GM23338 (cell line): ENCODE measurements around the gene TYW3. TPM values are rescaled to one million over a fixed set of nuclear protein-coding genes. Genes with fewer than 3 reads are reported as not detected.

Experiments used
- ATAC-seq: fragments of 200-7000 bp; cut with Tn5 transposase; 3 replicates; pipeline ENCODE4 v1.9.1; 2020
- DNase-seq: peaks from one replicate; pipeline ENCODE4 v3.0.0-alpha.2; 2015; ENCODE audit warnings: low spot score
- H2AFZ ChIP-seq: fragments of 200-600 bp; sonication (generic); 2 replicates; pipeline ENCODE4 v1.8.0; 2016; ENCODE audit warnings: antibody characterized with exemption, mild to moderate bottlenecking, moderate library complexity
- H3F3A ChIP-seq: fragments of 200-600 bp; sonication (generic); replicated peaks from 2 replicates; pipeline ENCODE4 v1.8.0; 2017; ENCODE audit warnings: antibody characterized with exemption, mixed run types, low read depth
- H3K27ac ChIP-seq: fragments of 200-600 bp; sonication (generic); 2 replicates; pipeline ENCODE4 v1.6.1; 2016; ENCODE audit warnings: low read depth
- H3K27me3 ChIP-seq: fragments of 200-600 bp; sonication (generic); 2 replicates; pipeline ENCODE4 v1.8.0; 2016; ENCODE audit warnings: mild to moderate bottlenecking, mixed run types, moderate library complexity; ENCODE audit not compliant: insufficient read depth
- H3K36me3 ChIP-seq: fragments of 200-600 bp; sonication (generic); 2 replicates; pipeline ENCODE4 v1.8.0; 2016; ENCODE audit warnings: mild to moderate bottlenecking; ENCODE audit not compliant: insufficient read depth
- H3K4me1 ChIP-seq: fragments of 200-600 bp; sonication (generic); 2 replicates; pipeline ENCODE4 v1.8.0; 2016; ENCODE audit warnings: mild to moderate bottlenecking, moderate library complexity; ENCODE audit not compliant: insufficient read depth
- H3K4me2 ChIP-seq: fragments of 200-600 bp; sonication (generic); 2 replicates; pipeline ENCODE4 v1.7.1; 2017; ENCODE audit warnings: mixed run types
- H3K4me3 ChIP-seq: fragments of 200-600 bp; sonication (generic); 2 replicates; pipeline ENCODE4 v1.6.1; 2016; ENCODE audit warnings: mixed run types
- H3K79me2 ChIP-seq: fragments of 200-600 bp; sonication (generic); replicated peaks from 2 replicates; pipeline ENCODE4 v1.8.0; 2017; ENCODE audit warnings: mild to moderate bottlenecking; ENCODE audit not compliant: insufficient read depth
- H3K9me2 ChIP-seq: fragments of 200-600 bp; sonication (generic); 2 replicates; pipeline ENCODE4 v1.8.0; 2017; ENCODE audit not compliant: insufficient read depth
- H4K20me1 ChIP-seq: fragments of 200-600 bp; sonication (generic); replicated peaks from 2 replicates; pipeline ENCODE4 v1.8.0; 2017; ENCODE audit warnings: mild to moderate bottlenecking; ENCODE audit not compliant: insufficient read depth
- H3K27ac Mint-ChIP-seq: 2 replicates; pipeline ENCODE4 v1.8.0; 2020; ENCODE audit warnings: inconsistent platforms, mild to moderate bottlenecking, moderate library complexity, mixed read lengths
- H3K27me3 Mint-ChIP-seq: 3 replicates; pipeline ENCODE4 v1.8.0; 2022; ENCODE audit warnings: low read depth, mild to moderate bottlenecking, moderate library complexity, mixed read lengths, inconsistent platforms; ENCODE audit not compliant: insufficient read depth, poor library complexity
- H3K36me3 Mint-ChIP-seq: 3 replicates; pipeline ENCODE4 v1.8.0; 2021; ENCODE audit warnings: low read depth, mild to moderate bottlenecking, inconsistent platforms, moderate library complexity, mixed read lengths
- H3K4me1 Mint-ChIP-seq: 3 replicates; pipeline ENCODE4 v1.8.0; 2020; ENCODE audit warnings: mild to moderate bottlenecking, inconsistent platforms, mixed read lengths
- H3K4me3 Mint-ChIP-seq: 3 replicates; pipeline ENCODE4 v1.8.0; 2021; ENCODE audit warnings: moderate library complexity, mild to moderate bottlenecking, inconsistent platforms, mixed read lengths
- H3K9me3 Mint-ChIP-seq: 3 replicates; pipeline ENCODE4 v1.8.0; 2020; ENCODE audit warnings: moderate library complexity, mild to moderate bottlenecking, inconsistent platforms, mixed read lengths
- CREB1 ChIP-seq: fragments of 250-450 bp; sonication (Bioruptor Pico); IDR thresholded peaks from 2 replicates; pipeline ENCODE4 v1.5.0; 2020; ENCODE audit warnings: low read depth, mild to moderate bottlenecking, moderate library complexity
- CTCF ChIP-seq, 2 experiments: fragments of 200-600 bp in 1 of 2; sonication (generic) in 1 of 2; conservative IDR thresholded peaks; 2 replicates each; pipeline versions ENCODE4 v1.5.1 to v1.6.1; 2016 to 2017; ENCODE audit warnings: antibody characterized with exemption in 2 of 2, low read depth in 2 of 2, mild to moderate bottlenecking in 2 of 2, moderate library complexity in 1 of 2
- ETS1 ChIP-seq: IDR thresholded peaks from 2 replicates; pipeline ENCODE4 v1.6.1; 2016; ENCODE audit warnings: antibody characterized with exemption
- EZH2 ChIP-seq: fragments of 200-600 bp; sonication (generic); IDR thresholded peaks from one replicate; pipeline ENCODE4 v1.8.0; 2017; ENCODE audit warnings: antibody characterized with exemption, mild to moderate bottlenecking, low read depth; ENCODE audit not compliant: unreplicated experiment
- EZH2phosphoT487 ChIP-seq: fragments of 200-600 bp; sonication (generic); IDR thresholded peaks from one replicate; pipeline ENCODE4 v1.8.1; 2018; ENCODE audit warnings: antibody characterized with exemption; ENCODE audit not compliant: unreplicated experiment
- JUNB ChIP-seq: IDR thresholded peaks from one replicate; pipeline ENCODE4 v1.6.1; 2016; ENCODE audit warnings: antibody characterized with exemption; ENCODE audit not compliant: unreplicated experiment
- NANOG ChIP-seq: IDR thresholded peaks from 2 replicates; pipeline ENCODE4 v1.6.1; 2016; ENCODE audit warnings: antibody characterized with exemption, borderline replicate concordance
- POLR2AphosphoS5 ChIP-seq: IDR thresholded peaks from 2 replicates; pipeline ENCODE4 v1.6.1; 2016; ENCODE audit warnings: antibody characterized with exemption, low read depth
- STAT1 ChIP-seq: IDR thresholded peaks from one replicate; pipeline ENCODE4 v1.6.1; 2016; ENCODE audit warnings: antibody characterized with exemption; ENCODE audit not compliant: unreplicated experiment
- ZNF114 ChIP-seq: fragments of 250-450 bp; sonication (Bioruptor Pico); IDR thresholded peaks from 2 replicates; pipeline ENCODE4 v1.5.0; 2020; ENCODE audit warnings: mild to moderate bottlenecking, moderate library complexity
- ZNF331 ChIP-seq: fragments of 250-450 bp; sonication (Bioruptor Pico); IDR thresholded peaks from 2 replicates; pipeline ENCODE4 v1.5.0; 2020; ENCODE audit warnings: low read depth, mild to moderate bottlenecking, moderate library complexity
- polyA plus RNA-seq: library from polyadenylated mRNA; unstranded; fragments of >200 nt; fragmentation: Nextera tagmentation; extraction: Ambion mirVana; gene quantifications from 2 replicates; pipeline ENCODE4 v1.2.1, GENCODE V29; 2016
- total RNA-seq: library from RNA; depleted of rRNA; stranded (reverse); fragments of >200 nt; shearing (Covaris generic); gene quantifications from 2 replicates; pipeline ENCODE4 v1.2.3, GENCODE V29; 2014
- TF ChIP-seq, protein P1 (sequence below): IDR thresholded peaks from one replicate; pipeline ENCODE4 v1.6.1; 2018; ENCODE audit warnings: antibody characterized with exemption; ENCODE audit not compliant: unreplicated experiment
- TF ChIP-seq, protein P2 (sequence below): fragments of 250-450 bp; sonication (Bioruptor Pico); IDR thresholded peaks from 2 replicates; pipeline ENCODE4 v1.5.0; 2020; ENCODE audit warnings: mild to moderate bottlenecking, moderate library complexity

Gene TYW3
- total and polyA plus RNA-seq, 2 experiments from 2014 or later: 29.6 to 66.8 TPM

DNA sequence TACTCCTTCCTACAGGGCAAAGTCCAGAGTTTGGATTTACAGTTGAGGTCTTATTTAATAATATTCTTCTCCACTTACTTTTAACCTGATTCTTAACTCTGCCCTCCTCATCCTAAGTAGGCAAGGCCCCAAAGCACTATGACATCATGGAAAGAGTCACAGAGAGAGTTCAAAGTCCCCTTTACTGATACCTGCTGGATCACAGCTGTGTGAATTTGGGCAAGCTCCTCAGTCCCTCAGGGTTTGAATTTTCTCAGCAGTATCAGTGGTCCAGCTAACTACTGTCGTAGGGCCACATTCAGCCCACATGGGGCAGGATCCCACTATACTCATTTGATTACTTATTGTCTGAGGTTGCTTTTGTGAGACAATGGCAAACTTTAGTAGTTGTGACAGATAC is 16.0 kb downstream of the TYW3 start:
- Mint-ChIP-seq H3K27ac (no peak overlapping the region), H3K27me3 (no peaks in the 10 kb centered on the region), H3K36me3 (peaks cover 74% of the 10 kb centered on the region), H3K4me3 (no peak overlapping the region), H3K9me3 (peaks cover 19% of the 10 kb centered on the region), H3K4me1 (peaks cover 16% of the 10 kb centered on the region)
- no peak for ATAC-seq
- H3K27me3 ChIP-seq: no peaks in the 10 kb centered on the region
- no peaks in the 10 kb centered on the region for H3K9me2 ChIP-seq
- no peak overlapping the region for H3K4me3 ChIP-seq
- H2AFZ ChIP-seq: no peak overlapping the region
- no peak for DNase-seq
- H3K79me2 ChIP-seq: peaks cover 7% of the 10 kb centered on the region; the same call in 1 of the 2 replicates
- peaks cover 20% of the 10 kb centered on the region for H3K36me3 ChIP-seq
- no peak overlapping the region for H3K27ac ChIP-seq
- H3K4me1 ChIP-seq: peaks cover 7% of the 10 kb centered on the region
- H3K4me2 ChIP-seq: no peak overlapping the region
- no peaks in the 10 kb centered on the region for H3F3A ChIP-seq
- no peak for TF ChIP-seq CTCF (conservative IDR thresholded peaks at IDR 0.05; ENCODE audit: low read depth in 2 of 2)
- TF ChIP-seq EZH2: no peak
- TF ChIP-seq POLR2AphosphoS5: no peak
- TF ChIP-seq EZH2phosphoT487: no peak
- TF ChIP-seq, protein P1, sequence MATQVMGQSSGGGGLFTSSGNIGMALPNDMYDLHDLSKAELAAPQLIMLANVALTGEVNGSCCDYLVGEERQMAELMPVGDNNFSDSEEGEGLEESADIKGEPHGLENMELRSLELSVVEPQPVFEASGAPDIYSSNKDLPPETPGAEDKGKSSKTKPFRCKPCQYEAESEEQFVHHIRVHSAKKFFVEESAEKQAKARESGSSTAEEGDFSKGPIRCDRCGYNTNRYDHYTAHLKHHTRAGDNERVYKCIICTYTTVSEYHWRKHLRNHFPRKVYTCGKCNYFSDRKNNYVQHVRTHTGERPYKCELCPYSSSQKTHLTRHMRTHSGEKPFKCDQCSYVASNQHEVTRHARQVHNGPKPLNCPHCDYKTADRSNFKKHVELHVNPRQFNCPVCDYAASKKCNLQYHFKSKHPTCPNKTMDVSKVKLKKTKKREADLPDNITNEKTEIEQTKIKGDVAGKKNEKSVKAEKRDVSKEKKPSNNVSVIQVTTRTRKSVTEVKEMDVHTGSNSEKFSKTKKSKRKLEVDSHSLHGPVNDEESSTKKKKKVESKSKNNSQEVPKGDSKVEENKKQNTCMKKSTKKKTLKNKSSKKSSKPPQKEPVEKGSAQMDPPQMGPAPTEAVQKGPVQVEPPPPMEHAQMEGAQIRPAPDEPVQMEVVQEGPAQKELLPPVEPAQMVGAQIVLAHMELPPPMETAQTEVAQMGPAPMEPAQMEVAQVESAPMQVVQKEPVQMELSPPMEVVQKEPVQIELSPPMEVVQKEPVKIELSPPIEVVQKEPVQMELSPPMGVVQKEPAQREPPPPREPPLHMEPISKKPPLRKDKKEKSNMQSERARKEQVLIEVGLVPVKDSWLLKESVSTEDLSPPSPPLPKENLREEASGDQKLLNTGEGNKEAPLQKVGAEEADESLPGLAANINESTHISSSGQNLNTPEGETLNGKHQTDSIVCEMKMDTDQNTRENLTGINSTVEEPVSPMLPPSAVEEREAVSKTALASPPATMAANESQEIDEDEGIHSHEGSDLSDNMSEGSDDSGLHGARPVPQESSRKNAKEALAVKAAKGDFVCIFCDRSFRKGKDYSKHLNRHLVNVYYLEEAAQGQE: no peak
- TF ChIP-seq ZNF114 (CRISPR knock-in tag): no peak
- TF ChIP-seq STAT1: no peak
- TF ChIP-seq, protein P2, sequence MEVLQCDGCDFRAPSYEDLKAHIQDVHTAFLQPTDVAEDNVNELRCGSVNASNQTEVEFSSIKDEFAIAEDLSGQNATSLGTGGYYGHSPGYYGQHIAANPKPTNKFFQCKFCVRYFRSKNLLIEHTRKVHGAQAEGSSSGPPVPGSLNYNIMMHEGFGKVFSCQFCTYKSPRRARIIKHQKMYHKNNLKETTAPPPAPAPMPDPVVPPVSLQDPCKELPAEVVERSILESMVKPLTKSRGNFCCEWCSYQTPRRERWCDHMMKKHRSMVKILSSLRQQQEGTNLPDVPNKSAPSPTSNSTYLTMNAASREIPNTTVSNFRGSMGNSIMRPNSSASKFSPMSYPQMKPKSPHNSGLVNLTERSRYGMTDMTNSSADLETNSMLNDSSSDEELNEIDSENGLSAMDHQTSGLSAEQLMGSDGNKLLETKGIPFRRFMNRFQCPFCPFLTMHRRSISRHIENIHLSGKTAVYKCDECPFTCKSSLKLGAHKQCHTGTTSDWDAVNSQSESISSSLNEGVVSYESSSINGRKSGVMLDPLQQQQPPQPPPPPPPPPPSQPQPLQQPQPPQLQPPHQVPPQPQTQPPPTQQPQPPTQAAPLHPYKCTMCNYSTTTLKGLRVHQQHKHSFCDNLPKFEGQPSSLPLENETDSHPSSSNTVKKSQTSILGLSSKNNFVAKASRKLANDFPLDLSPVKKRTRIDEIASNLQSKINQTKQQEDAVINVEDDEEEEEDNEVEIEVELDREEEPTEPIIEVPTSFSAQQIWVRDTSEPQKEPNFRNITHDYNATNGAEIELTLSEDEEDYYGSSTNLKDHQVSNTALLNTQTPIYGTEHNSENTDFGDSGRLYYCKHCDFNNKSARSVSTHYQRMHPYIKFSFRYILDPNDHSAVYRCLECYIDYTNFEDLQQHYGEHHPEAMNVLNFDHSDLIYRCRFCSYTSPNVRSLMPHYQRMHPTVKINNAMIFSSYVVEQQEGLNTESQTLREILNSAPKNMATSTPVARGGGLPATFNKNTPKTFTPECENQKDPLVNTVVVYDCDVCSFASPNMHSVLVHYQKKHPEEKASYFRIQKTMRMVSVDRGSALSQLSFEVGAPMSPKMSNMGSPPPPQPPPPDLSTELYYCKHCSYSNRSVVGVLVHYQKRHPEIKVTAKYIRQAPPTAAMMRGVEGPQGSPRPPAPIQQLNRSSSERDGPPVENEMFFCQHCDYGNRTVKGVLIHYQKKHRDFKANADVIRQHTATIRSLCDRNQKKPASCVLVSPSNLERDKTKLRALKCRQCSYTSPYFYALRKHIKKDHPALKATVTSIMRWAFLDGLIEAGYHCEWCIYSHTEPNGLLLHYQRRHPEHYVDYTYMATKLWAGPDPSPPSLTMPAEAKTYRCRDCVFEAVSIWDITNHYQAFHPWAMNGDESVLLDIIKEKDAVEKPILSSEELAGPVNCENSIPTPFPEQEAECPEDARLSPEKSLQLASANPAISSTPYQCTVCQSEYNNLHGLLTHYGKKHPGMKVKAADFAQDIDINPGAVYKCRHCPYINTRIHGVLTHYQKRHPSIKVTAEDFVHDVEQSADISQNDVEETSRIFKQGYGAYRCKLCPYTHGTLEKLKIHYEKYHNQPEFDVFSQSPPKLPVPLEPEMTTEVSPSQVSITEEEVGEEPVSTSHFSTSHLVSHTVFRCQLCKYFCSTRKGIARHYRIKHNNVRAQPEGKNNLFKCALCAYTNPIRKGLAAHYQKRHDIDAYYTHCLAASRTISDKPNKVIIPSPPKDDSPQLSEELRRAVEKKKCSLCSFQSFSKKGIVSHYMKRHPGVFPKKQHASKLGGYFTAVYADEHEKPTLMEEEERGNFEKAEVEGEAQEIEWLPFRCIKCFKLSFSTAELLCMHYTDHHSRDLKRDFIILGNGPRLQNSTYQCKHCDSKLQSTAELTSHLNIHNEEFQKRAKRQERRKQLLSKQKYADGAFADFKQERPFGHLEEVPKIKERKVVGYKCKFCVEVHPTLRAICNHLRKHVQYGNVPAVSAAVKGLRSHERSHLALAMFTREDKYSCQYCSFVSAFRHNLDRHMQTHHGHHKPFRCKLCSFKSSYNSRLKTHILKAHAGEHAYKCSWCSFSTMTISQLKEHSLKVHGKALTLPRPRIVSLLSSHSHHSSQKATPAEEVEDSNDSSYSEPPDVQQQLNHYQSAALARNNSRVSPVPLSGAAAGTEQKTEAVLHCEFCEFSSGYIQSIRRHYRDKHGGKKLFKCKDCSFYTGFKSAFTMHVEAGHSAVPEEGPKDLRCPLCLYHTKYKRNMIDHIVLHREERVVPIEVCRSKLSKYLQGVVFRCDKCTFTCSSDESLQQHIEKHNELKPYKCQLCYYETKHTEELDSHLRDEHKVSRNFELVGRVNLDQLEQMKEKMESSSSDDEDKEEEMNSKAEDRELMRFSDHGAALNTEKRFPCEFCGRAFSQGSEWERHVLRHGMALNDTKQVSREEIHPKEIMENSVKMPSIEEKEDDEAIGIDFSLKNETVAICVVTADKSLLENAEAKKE: no peak
- no peak for TF ChIP-seq JUNB
- no peak for TF ChIP-seq ZNF331 (CRISPR knock-in tag)
- no peak for TF ChIP-seq CREB1 (CRISPR knock-in tag)
- no peak for TF ChIP-seq ETS1
- TF ChIP-seq NANOG: no peak
- no peaks in the 10 kb centered on the region for H4K20me1 ChIP-seq
